ENCODE results near the gene RXRB. TPM values are rescaled to one million over a fixed set of nuclear protein-coding genes. Genes with fewer than 3 reads are reported as not detected.
A peak's percentile ranks its signal among the peaks of the same experiment; 100 is the strongest.

RXRB gene
- total and polyA plus RNA-seq, 10 of the 15 experiments (the other 5 are each of a cell fraction or from before 2014, with no cell fraction given) = 0.71 to 35.0 (median 20.4) TPM

GRCh38 chr6:33248932-33249731, 48.7 kb upstream of the RXRB start (continued):
- TF ChIP-seq ZNF592 (IDR thresholded peaks at IDR 0.05) (no peak), MTA2 (IDR thresholded peaks at IDR 0.05; ENCODE audit: low read depth) (0 out of 2 replicates have a peak, but pooled peaks have one; percentile 30)

- CTCF ChIA-PET = interaction anchor here (0.6 to 5.5 kb wide), 56 partner anchors 9 to 523 kb away, joined by 3 to 53 read pairs (median 7); partner anchors contain the start of genes B3GALT4, HLA-DPB1, HSD17B8 and RGL2
- WGBS (ENCODE audit: insufficient coverage, insufficient replicate concordance, low lambda C conversion rate, missing lambda C conversion rate) = 2% methylated on average over 18 of the region's 18 CpGs
Measured at GRCh38 chr6:33248643-33248931, 48.1 kb upstream of the RXRB start.

More at GRCh38 chr6:33248643-33248931, 48.1 kb upstream of the RXRB start:
- H3K4me2 ChIP-seq (ENCODE audit: control insufficient read depth, insufficient read depth) = peak overlapping the region; percentile 96
- ChIA-PET POLR2A (interaction anchor here (0.7 to 5.2 kb wide), 19 partner anchors 22 to 231 kb away, joined by 3 to 40 read pairs (median 5); partner anchors contain the start of genes B3GALT4, HLA-DPA1, HLA-DPB1 and PFDN6), RAD21 (ENCODE audit: unreplicated experiment) (interaction anchor here (0.8 to 3.5 kb wide), 26 partner anchors 9 to 295 kb away, joined by 3 to 25 read pairs (median 9); partner anchors contain the start of genes HLA-DMA, HLA-DPA1, HLA-DPB1 and HSD17B8), SMC1A (ENCODE audit: uncharacterized antibody, unreplicated experiment) (interaction anchor here (0.9 to 4.2 kb wide), 24 partner anchors 19 to 362 kb away, joined by 3 to 34 read pairs (median 5); partner anchors contain the start of genes HLA-DMA, HLA-DOA, RPS18 and RXRB)
- H3K79me2 ChIP-seq (ENCODE audit: control insufficient read depth, insufficient read depth, low read length) = peaks cover 13% of the 10 kb centered on the region
- peaks cover 2 to 12% of the 10 kb centered on the region in 2 experiments; a peak in 2 of 4 replicates for H3K36me3 ChIP-seq (ENCODE audit: control insufficient read depth in 2 of 2, insufficient read depth in 2 of 2, low read length in 1 of 2)
- intact Hi-C loops (cut with micrococcal nuclease; ENCODE audit: unreplicated experiment) = loop anchor here (1.0 to 5.0 kb wide), 4 partner anchors 43 to 246 kb away; no protein-coding TSS in a partner anchor
- peak; percentile 1 for TF ChIP-seq SKIL (IDR thresholded peaks at IDR 0.05; ENCODE audit: low read depth, poor library complexity, severe bottlenecking)
- 0 out of 2 replicates have a peak, but pooled peaks have one; percentile 10 for TF ChIP-seq MLLT1 (IDR thresholded peaks at IDR 0.05)
- 0 out of 2 replicates have a peak, but pooled peaks have one; percentile 2 for TF ChIP-seq MXI1 (IDR thresholded peaks at IDR 0.05; ENCODE audit: low read depth, low read length)
- no peak for TF ChIP-seq EED (IDR thresholded peaks at IDR 0.05; ENCODE audit: low read depth)
- 0 out of 2 replicates have a peak, but pooled peaks have one; percentile 5 for TF ChIP-seq BACH1 (IDR thresholded peaks at IDR 0.05; ENCODE audit: borderline replicate concordance)
- peak; percentile 30; the same call in 1 of the 2 replicates for TF ChIP-seq IKZF1 (conservative IDR thresholded peaks at IDR 0.05)
- TF ChIP-seq ZNF207 (IDR thresholded peaks at IDR 0.05; ENCODE audit: borderline replicate concordance) = no peak
- no peak for TF ChIP-seq NFYA (IDR thresholded peaks at IDR 0.05; ENCODE audit: borderline replicate concordance, low read depth, low read length)
- H4K20me1 ChIP-seq (ENCODE audit: control insufficient read depth, insufficient read depth) = no peaks in the 10 kb centered on the region
- TSS peak; percentile 65 for BruUV-seq (replicated peaks)
- H3K27me3 ChIP-seq (replicated peaks in 1 of 2; ENCODE audit: control insufficient read depth in 2 of 2, insufficient read depth in 2 of 2, low read length in 1 of 2) = no peaks in the 10 kb centered on the region
- peak overlapping the region; percentile 78 for H3K4me3 ChIP-seq
- peak overlapping the region; percentile 84 for H2AFZ ChIP-seq (ENCODE audit: control insufficient read depth, low read depth, low read length)
- no peaks in the 10 kb centered on the region for H3K9me3 ChIP-seq (replicated peaks; ENCODE audit: control insufficient read depth, insufficient read depth, low read length)
- DNase-seq (ENCODE audit: low read depth, low spot score) (no peak), FAIRE-seq (no peak), ATAC-seq (peak; percentile 5)
- in situ Hi-C loops (cut with MboI) = loop anchor here (5.0 kb wide), 2 partner anchors 131 to 246 kb away; no protein-coding TSS in a partner anchor
- peak overlapping the region; percentile 38; the same call in 1 of the 2 replicates for H3K9ac ChIP-seq (ENCODE audit: control insufficient read depth, insufficient read depth, low read length)
- H3K27ac ChIP-seq (ENCODE audit: control insufficient read depth, insufficient read depth) = peak overlapping the region; percentile 51
- peaks cover 10% of the 10 kb centered on the region for H3K4me1 ChIP-seq (ENCODE audit: control insufficient read depth, insufficient read depth, low read length)

Data from GM12878 (cell line).